HG02884 (cell line): ENCODE measurements around the gene ZNF584.
"Not testable (repeated sequence)": the region's sequence is repeated elsewhere in the genome, so short reads cannot be mapped to it uniquely, and the experiment has no call there.

Experiments
- ATAC-seq: cut with Tn5 transposase; IDR thresholded peaks from one replicate; pipeline ENCODE4 v1.9.1; 2021; ENCODE audit warnings: mild to moderate bottlenecking, moderate library complexity; ENCODE audit not compliant: unreplicated experiment

Gene ZNF584

GRCh38 chr19:58403920-58404478 lies 4.5 kb upstream of the ZNF584 start:
- ATAC-seq, result not testable (repeated sequence)

- no peak for ATAC-seq
These were observed 1.4 kb upstream of the ZNF584 start for GRCh38 chr19:58406818-58407657.

- no peak for ATAC-seq
These were observed 744 bp upstream of the ZNF584 start for GRCh38 chr19:58407658-58408151.

GRCh38 chr19:58409010-58409790 lies 751 bp downstream of the ZNF584 start:
- no peak for ATAC-seq

- no peak for ATAC-seq
These were observed 8.2 kb downstream of the ZNF584 start for GRCh38 chr19:58416604-58417003.

- ATAC-seq, result no peak
These were observed 8.6 kb downstream of the ZNF584 start for GRCh38 chr19:58417071-58417470.

GRCh38 chr19:58428617-58429016 lies 20.2 kb downstream of the ZNF584 start:
- no peak for ATAC-seq

GRCh38 chr19:58429745-58430144 lies 21.3 kb downstream of the ZNF584 start:
- no peak for ATAC-seq

- ATAC-seq, result no peak
These were observed 25.8 kb downstream of the ZNF584 start for GRCh38 chr19:58434217-58434616.

GRCh38 chr19:58439576-58440554 lies 31.4 kb downstream of the ZNF584 start, which contains the start of gene ZNF132:
TSS of gene ZNF132 (minus strand) at chr19:58440153. CDS start at chr19:58439821, 332 bp downstream.
- peak; percentile 96 for ATAC-seq

GRCh38 chr19:58440556-58440955 lies 32.1 kb downstream of the ZNF584 start:
- no peak for ATAC-seq

- not testable (repeated sequence) for ATAC-seq
These were observed 34.5 kb downstream of the ZNF584 start for GRCh38 chr19:58442986-58443385.

- ATAC-seq, result not testable (repeated sequence)
These were observed 40.4 kb downstream of the ZNF584 start for GRCh38 chr19:58448860-58449259.

- ATAC-seq, result not testable (repeated sequence)
These were observed 41.5 kb downstream of the ZNF584 start for GRCh38 chr19:58449980-58450379.

- ATAC-seq, result no peak
These were observed 42.5 kb downstream of the ZNF584 start for GRCh38 chr19:58450856-58451357.

- ATAC-seq, result peak; percentile 94
These were observed 43.1 kb downstream of the ZNF584 start, which contains the start of gene ZNF324B for GRCh38 chr19:58451358-58452101. TSS of gene ZNF324B (plus strand) at chr19:58451622. CDS start at chr19:58453702, 2,080 bp downstream.

GRCh38 chr19:58453743-58454142 lies 45.3 kb downstream of the ZNF584 start:
- ATAC-seq, result no peak

- no peak for ATAC-seq
These were observed 46.9 kb downstream of the ZNF584 start for GRCh38 chr19:58455306-58455705.

GRCh38 chr19:58456111-58456510 lies 47.7 kb downstream of the ZNF584 start:
- no peak for ATAC-seq
